Kidney (tissue), 14 donors: ENCODE measurements around the gene NMRAL1. TPM values are rescaled to one million over a fixed set of nuclear protein-coding genes. Genes with fewer than 3 reads are reported as not detected.

Experiments
- DNase-seq, 5 donors: peaks; one replicate each; pipeline ENCODE4 v3.0.0-alpha.2; 2013 to 2020
- FAIRE-seq: peaks from 2 replicates; lab custom pipeline; 2012; peaks lifted over from hg19 to GRCh38; lab: Jason Lieb, UNC
- H3K27ac ChIP-seq, 2 donors: one replicate each; pipeline ENCODE4 v1.7.0; 2013; ENCODE audit warnings: low read depth in 2 of 2, low read length in 2 of 2, inconsistent platforms in 1 of 2
- H3K27me3 ChIP-seq: one replicate; pipeline ENCODE4 v1.7.1; 2013; ENCODE audit warnings: low read length, inconsistent platforms; ENCODE audit not compliant: control insufficient read depth, insufficient read depth
- H3K36me3 ChIP-seq, 3 donors: one replicate each; pipeline versions ENCODE4 v1.7.0 to v1.7.1; 2013; ENCODE audit warnings: low read length in 3 of 3, control low read depth in 1 of 3, inconsistent platforms in 1 of 3; ENCODE audit not compliant: insufficient read depth in 3 of 3, control insufficient read depth in 2 of 3
- H3K4me1 ChIP-seq, 3 donors: one replicate each; pipeline versions ENCODE4 v1.7.0 to v1.7.1; 2013; ENCODE audit warnings: low read length in 3 of 3, inconsistent platforms in 1 of 3, low read depth in 1 of 3; ENCODE audit not compliant: control insufficient read depth in 2 of 3, insufficient read depth in 2 of 3
- H3K4me3 ChIP-seq, 3 donors: one replicate each; pipeline versions ENCODE4 v1.7.0 to v1.8.1; 2013; ENCODE audit warnings: low read length in 3 of 3, control low read depth in 1 of 3, inconsistent platforms in 1 of 3
- H3K9ac ChIP-seq, 3 donors: one replicate each; pipeline versions ENCODE4 v1.7.0 to v1.7.1; 2013; ENCODE audit warnings: low read length in 3 of 3, control low read depth in 1 of 3, inconsistent platforms in 1 of 3
- H3K9me3 ChIP-seq, 3 donors: one replicate each; pipeline versions ENCODE4 v1.7.0 to v1.7.1; 2013; ENCODE audit warnings: low read length in 3 of 3, control low read depth in 1 of 3, inconsistent platforms in 1 of 3; ENCODE audit not compliant: control insufficient read depth in 2 of 3, insufficient read depth in 1 of 3
- intact Hi-C: fragments of 100-400 bp; cut with DNase I; formaldehyde crosslinking; loops from one replicate; pipeline ENCODE4 v1.11.1; 2022
- polyA plus RNA-seq: library from polyadenylated mRNA; stranded (reverse); fragments of 350-450 nt; fragmentation: Illumina TruSeq; extraction: RNeasy Lipid Tissue Mini Kit (QIAGEN cat#74804); gene quantifications from one replicate; pipeline ENCODE4 v1.2.3, GENCODE V29; 2014; ENCODE audit warnings: low read depth, low replicate concordance; ENCODE audit not compliant: insufficient read depth
- total RNA-seq: library from RNA; stranded (reverse); fragmentation: NEBNext Ultra II Directional; extraction: Animal tissue kit (Norgen Biotek cat#: 25700); gene quantifications from one replicate; pipeline ENCODE4 v1.2.1, GENCODE V29; 2021
- TF ChIP-seq, protein P1 (sequence below): IDR thresholded peaks from 3 replicates; pipeline ENCODE4 v1.5.1; 2012; ENCODE audit warnings: mild to moderate bottlenecking, moderate library complexity, borderline replicate concordance; ENCODE audit not compliant: insufficient read depth; ENCODE audit errors: extremely low read depth
- donor health status: control.
- donor health status: control.
- donor health status: control.
- donor health status: control.
- donor health status: control.
- donor health status: DM: yes; HTN: yes; CAD: no.
- donor health status: Normal renal cell carcinoma (clear cell type).

The NMRAL1 gene
- total and polyA plus RNA-seq, 2 donors from 2014 or later, result 54.9 to 94.1 TPM

- FAIRE-seq, result no peak
- no peak for DNase-seq
- no peaks in the 10 kb centered on the region for H3K9me3 ChIP-seq
- H3K27me3 ChIP-seq, result no peaks in the 10 kb centered on the region
- H3K9ac ChIP-seq, result no peak overlapping the region
- no peak overlapping the region for H3K4me3 ChIP-seq
- no peak overlapping the region for H3K27ac ChIP-seq
- H3K36me3 ChIP-seq, result peaks cover 0 to 36% (median 15%) of the 10 kb centered on the region in 3 donors
- intact Hi-C loops, result no loop called here
- H3K4me1 ChIP-seq, result peaks cover 0 to 19% (median 17%) of the 10 kb centered on the region in 3 donors
- TF ChIP-seq, protein P1, sequence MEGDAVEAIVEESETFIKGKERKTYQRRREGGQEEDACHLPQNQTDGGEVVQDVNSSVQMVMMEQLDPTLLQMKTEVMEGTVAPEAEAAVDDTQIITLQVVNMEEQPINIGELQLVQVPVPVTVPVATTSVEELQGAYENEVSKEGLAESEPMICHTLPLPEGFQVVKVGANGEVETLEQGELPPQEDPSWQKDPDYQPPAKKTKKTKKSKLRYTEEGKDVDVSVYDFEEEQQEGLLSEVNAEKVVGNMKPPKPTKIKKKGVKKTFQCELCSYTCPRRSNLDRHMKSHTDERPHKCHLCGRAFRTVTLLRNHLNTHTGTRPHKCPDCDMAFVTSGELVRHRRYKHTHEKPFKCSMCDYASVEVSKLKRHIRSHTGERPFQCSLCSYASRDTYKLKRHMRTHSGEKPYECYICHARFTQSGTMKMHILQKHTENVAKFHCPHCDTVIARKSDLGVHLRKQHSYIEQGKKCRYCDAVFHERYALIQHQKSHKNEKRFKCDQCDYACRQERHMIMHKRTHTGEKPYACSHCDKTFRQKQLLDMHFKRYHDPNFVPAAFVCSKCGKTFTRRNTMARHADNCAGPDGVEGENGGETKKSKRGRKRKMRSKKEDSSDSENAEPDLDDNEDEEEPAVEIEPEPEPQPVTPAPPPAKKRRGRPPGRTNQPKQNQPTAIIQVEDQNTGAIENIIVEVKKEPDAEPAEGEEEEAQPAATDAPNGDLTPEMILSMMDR, result no peak
Observed at GRCh38 chr16:4513881-4514280, 39.5 kb upstream of the NMRAL1 start.

- Histone ChIP-seq H3K4me3 (no peak overlapping the region), H3K9ac (no peak overlapping the region), H3K9me3 (no peaks in the 10 kb centered on the region), H3K27me3 (no peaks in the 10 kb centered on the region), H3K27ac (no peak overlapping the region), H3K4me1 (peaks cover 0 to 22% (median 20%) of the 10 kb centered on the region in 3 donors), H3K36me3 (peaks cover 0 to 42% (median 19%) of the 10 kb centered on the region in 3 donors)
- intact Hi-C loops, result no loop called here
- FAIRE-seq, result no peak
- TF ChIP-seq, protein P1, result no peak
- peak in 1 of 5 donors; percentile 24 for DNase-seq
Observed at GRCh38 chr16:4513086-4513860, 38.8 kb upstream of the NMRAL1 start.

DNA sequence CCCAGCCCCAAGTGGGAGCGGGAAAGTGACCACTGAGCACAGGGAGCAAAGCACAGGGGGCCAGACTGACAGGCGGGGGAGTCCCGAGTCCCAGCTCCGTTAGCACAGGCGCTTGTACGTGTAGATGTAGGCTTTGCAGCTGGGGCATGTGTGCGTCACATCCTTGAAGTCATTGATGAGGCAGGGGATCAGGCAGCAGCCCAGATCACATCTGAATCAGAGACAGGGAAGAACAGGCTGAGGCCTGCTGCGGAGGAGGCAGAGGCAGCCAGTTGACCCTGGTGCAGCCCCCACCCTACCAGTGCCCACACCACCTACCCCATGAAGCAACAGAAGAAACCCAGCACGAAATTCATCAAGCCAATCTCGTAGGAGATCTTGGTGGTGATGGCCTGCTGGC, 38.0 kb upstream of the NMRAL1 start:
- peaks cover 0 to 50% (median 26%) of the 10 kb centered on the region in 3 donors for H3K36me3 ChIP-seq
- intact Hi-C loops, result no loop called here
- no peak overlapping the region for H3K9ac ChIP-seq
- no peak for FAIRE-seq
- H3K4me3 ChIP-seq, result no peak overlapping the region
- H3K9me3 ChIP-seq, result no peaks in the 10 kb centered on the region
- H3K27ac ChIP-seq, result no peak overlapping the region
- DNase-seq, result no peak
- TF ChIP-seq, protein P1, result no peak
- H3K4me1 ChIP-seq, result peaks cover 0 to 28% (median 25%) of the 10 kb centered on the region in 3 donors
- H3K27me3 ChIP-seq, result no peaks in the 10 kb centered on the region
